ENCODE measurements around the gene INO80D.
"Not testable (repeated sequence)": the region's sequence is repeated elsewhere in the genome, so short reads cannot be mapped to it uniquely, and the experiment has no call there.

INO80D gene

DNA sequence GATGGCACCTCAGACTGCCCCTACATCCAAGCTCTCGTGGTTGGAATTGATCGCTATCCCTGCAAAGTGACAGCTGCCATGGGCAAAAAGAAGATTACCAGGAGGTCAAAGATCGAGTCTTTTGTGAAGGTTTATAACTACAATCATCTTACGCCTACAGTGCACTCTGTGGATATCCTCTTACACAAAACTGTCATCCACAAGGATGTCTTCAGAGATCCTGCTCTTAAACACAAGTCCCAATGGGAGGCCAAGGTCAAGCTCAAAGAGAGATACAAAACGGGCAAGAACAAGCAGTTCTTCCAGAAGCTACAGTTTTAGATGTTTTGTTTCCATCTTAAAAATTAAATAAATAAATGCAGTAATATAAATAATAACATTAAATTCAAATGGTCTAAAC is 45.4 kb downstream of the INO80D start:
- no peak for DNase-seq (ENCODE audit: low read depth)

DNA sequence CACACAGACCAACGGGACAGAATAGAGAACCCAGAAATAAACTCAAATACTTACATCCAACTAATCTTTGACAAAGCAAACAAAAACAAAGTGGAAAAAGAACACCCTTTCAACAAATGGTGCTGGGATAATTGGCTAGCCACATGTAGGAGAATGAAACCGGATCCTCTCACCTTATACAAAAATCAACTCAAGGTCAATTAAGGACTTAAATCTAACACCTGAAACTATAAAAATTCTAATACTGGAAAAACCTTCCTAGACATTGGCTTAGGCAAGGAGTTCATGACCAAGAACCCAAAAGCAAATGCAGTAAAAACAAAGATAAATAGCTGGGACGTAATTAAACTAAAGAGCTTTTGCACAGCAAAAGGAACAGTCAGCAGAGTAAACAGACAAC is 50.6 kb downstream of the INO80D start:
- H3K4me3 ChIP-seq (ENCODE audit: low read depth, low read length); DNase-seq (ENCODE audit: low read depth): not testable (repeated sequence)

More for the DNA sequence above, 45.4 kb downstream of the INO80D start:
- H3K4me3 ChIP-seq (ENCODE audit: low read depth, low read length): no peak overlapping the region

DNA sequence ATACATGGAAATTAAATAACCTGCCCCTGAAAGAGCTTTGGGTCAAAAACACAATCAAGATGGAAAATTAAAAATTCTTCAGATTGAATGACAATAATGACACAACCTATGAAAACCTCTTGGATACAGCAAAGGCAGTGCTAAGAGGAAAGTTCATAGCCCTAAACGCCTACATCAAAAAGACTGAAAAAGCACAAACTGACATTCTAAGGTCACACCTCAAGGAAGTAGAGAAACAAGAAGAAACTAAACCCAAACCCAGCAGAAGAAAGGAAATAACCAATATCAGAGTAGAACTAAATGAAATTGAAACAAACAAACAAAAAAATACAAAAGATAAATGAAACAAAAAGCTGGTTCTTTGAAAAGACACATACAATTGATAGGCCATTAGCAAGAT is 52.5 kb downstream of the INO80D start:
- not testable (repeated sequence) for DNase-seq (ENCODE audit: low read depth); H3K4me3 ChIP-seq (ENCODE audit: low read depth, low read length)

DNA sequence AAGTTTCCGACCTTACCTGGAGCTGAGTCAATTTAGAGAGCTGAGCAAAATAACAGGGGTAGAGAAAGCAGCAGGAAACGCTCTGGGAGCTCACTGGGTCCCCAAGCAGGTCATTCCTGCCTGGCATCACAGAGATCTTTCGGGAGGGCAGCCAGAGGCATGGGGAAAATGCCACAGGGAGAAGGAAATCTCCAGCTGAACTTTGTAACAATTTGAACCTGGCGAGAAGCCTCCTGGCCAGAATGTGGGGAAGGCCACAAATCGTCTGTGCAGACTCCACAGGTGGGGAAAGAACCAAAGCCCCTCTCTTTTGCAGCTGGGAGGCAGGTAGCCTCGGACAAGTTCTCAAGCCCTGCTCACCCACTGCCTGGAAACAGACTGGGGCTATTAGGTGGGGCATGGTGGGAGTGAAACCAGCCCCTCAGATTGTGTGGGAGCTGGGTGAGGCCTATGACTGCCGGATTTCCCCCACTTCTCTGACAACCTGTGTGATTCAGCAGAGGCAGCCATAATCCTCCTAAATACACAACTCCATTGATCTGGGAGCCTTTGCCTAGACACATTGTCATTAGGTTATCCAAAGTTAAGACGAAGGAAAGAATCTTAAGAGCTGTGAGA is 53.9 kb downstream of the INO80D start:
- no peak for DNase-seq (ENCODE audit: low read depth)
- H3K4me3 ChIP-seq (ENCODE audit: low read depth, low read length): no peak overlapping the region

DNA sequence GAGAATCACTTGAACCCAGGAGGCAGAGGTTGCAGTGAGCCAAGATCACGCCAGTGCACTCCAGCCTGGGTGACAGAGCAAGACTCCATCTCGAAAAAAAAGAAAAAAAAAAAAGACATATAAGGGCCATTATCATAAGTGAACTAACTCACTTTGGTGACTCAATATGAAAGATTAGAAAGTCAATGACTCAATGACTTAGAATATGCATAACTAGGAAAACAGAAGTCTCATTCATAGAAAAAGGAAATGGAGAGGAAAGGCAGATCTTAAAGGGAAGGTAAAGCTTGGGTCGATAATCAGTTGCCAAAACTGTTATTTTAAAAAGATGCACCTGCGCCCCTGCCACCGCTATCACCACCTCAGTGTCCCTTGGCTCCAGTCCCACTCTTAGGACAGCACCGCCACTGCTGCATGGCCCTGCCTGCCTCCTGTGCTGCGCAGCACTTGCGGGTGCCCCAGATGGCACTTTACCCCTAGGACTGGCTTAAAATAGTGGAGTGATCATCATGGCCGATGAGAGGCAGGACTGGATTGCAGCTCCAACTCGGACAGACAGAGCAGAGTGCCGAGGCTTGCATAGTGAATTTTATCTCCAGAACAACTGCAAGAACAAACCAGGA is 54.7 kb downstream of the INO80D start:
- no peak overlapping the region for H3K4me3 ChIP-seq (ENCODE audit: low read depth, low read length)
- no peak for DNase-seq (ENCODE audit: low read depth)

DNA sequence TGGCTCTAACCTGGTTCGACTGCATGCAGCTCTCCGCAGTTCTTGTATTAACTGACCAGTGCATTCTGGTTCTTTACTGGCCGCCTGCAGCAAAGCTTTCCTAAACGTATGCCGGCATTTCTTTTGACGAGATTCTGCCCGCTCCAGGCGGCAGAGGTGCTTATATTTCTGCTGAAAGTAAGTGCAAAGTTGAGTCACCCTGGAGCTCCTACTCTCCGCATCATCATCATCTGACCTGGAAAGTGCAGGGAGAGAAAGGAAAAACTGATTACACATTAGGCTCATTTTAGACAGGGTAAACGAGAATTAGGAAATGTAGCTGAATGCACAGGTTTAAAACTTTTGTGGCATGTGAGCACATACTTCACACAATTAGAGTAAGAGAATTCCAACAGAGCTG is 57.9 kb downstream of the INO80D start:
- no peak overlapping the region for H3K4me3 ChIP-seq (ENCODE audit: low read depth, low read length)
- DNase-seq (ENCODE audit: low read depth): no peak

DNA sequence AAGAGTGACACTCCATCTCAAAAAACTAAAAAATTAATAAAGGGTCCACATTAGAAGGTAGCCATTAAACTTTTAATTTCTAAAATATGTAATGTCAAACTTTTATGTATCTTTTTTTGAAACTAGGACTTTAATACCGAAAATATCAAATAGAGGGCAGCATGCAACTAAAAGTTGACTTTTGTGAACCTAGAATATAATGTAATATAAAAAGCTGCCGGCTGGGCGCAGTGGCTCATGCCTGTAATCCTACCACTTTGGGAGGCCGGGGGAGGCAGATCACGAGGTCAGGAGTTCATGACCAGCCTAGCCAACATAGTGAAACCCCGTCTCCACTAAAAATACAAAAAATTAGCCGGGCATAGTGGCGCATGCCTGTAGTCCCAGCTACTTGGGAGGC is 62.8 kb downstream of the INO80D start:
- no peak overlapping the region for H3K4me3 ChIP-seq (ENCODE audit: low read depth, low read length)
- no peak for DNase-seq (ENCODE audit: low read depth)

DNA sequence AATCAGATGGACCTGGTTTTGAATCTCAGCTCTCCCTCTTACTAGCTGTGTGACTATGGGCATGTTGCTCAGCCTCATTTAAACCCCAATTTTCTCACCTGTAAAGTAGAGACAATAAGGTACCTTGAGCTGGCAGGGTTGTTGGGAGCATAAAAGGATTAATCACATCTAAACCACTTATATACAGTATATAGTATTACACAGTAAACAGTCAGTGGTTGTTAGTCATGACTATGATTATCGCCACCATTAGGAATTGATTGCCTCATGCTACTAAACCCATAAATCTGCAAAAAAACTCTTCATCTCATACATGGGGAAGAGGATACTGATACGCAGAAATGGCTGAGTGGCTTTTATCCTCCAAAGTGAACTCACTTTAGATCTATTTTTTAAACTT is 65.8 kb downstream of the INO80D start:
- no peak overlapping the region for H3K4me3 ChIP-seq (ENCODE audit: low read depth, low read length)
- no peak for DNase-seq (ENCODE audit: low read depth)

DNA sequence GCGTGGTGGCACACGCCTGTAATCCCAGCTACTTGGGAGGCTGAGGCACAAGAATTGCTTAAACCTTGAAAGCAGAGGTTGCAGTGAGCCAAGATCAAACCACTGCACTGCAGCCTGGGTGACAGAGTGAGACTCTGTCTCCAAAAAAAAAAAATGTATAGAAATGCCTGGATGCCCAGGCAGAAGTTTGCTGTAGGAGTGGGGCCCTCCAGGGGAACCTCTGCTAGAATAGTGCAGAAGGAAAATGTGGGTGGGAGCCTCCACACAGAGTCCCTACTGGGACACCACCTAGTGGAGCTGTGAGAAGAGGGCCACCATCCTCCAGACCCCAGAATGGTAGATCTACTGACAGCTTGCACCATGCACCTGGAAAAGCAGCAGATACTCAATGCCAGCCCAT is 70.2 kb downstream of the INO80D start:
- DNase-seq (ENCODE audit: low read depth); H3K4me3 ChIP-seq (ENCODE audit: low read depth, low read length): not testable (repeated sequence)

DNA sequence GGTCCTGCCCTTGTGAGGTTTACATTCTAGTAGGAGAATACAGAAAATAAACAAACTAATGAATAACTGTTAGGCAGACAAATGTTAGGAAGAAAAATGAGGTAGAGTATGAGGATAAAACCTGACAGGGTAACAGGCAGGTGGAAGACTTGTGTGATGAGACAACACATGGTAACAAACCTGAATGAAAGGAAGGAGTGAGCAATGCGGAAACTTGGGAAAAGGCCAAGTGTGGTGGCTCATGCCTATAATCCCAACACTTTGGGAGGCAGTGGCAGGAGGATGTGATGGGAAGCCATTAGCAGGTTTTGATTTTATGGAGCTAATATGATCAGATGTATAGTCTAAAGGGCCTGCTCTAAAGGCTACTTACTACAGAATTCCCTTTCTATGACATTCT is 74.2 kb downstream of the INO80D start:
- H3K4me3 ChIP-seq (ENCODE audit: low read depth, low read length): no peak overlapping the region
- DNase-seq (ENCODE audit: low read depth): no peak

DNA sequence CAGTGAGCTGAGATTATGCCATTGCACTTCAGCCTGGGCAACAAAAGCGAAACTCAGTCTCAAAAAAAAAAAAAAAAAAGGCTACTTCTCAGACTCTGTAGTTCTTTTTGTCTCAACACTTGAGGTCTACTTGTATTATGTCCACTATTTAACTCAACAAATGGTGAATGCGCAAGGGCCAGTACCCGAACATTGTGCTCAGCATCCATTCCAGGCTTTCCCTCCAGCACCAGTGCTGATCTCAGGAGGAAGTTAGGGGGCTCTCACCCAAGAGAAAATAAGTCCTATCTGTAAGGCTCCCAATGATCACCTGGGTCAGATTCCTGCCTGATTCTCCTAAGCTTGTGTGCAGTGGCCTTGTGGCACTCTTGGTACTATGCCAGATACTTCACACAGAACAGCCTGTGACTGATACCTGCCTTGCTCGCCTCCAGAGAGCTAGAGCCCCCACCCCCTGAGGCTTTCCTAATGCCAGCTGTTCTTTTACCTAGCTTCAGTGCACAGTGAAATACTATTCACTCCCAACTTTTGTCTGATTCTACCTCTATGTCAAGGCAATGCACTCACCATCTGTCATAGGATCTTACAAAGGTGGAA is 74.9 kb downstream of the INO80D start:
- DNase-seq (ENCODE audit: low read depth): no peak
- no peak overlapping the region for H3K4me3 ChIP-seq (ENCODE audit: low read depth, low read length)

DNA sequence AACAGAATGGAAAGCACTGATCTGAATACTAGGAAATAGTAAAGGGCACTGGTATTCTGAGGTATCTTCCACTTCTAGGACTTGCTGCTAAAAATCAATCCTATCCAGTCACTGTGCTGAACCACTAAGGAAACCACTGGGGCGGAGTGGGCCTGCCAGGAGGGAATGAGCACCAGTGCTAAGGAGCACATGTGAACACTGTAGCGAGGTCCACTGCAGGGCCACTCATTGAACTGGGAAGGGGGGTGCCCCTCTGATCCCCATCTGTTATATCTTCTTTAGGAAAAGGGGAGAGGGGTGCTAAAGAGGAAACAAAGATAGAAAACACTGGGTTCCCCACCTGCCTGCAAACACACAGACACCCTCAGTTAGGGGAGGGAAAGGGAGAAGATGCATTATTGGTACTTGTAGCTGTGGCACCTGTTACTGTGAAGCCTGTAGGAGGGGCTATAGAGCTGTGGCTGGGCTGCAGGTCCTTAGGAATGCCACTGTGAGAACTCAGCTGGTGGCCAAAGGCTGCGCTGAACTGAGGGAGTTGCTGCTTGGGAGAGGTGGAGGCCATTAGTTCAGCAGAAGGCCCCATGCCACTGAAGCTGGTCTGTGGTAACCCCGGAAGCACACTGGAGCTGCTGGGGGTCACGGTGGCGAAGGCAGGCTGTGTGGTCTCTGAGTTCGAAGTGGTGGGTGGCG is 81.8 kb downstream of the INO80D start:
- DNase-seq (ENCODE audit: low read depth): no peak
- no peak overlapping the region for H3K4me3 ChIP-seq (ENCODE audit: low read depth, low read length)

DNA sequence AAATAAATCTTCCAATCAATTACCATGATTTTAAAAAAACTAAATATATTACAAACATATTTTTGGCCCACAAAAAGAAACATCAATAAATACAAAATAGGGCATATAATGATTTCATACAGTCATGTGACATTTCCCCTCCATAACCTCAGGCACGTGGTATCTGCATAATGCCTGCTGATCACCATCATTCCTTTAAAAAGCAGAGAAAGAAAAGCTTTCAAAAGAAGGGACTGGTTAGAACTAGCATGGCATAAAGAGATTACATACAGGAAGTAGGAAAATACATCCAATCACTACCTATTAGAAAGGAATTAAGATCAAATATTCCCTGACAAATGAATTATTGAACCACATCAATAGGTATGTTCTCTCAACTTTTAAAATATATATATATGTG is 83.5 kb downstream of the INO80D start:
- no peak for DNase-seq (ENCODE audit: low read depth)
- H3K4me3 ChIP-seq (ENCODE audit: low read depth, low read length): no peak overlapping the region

DNA sequence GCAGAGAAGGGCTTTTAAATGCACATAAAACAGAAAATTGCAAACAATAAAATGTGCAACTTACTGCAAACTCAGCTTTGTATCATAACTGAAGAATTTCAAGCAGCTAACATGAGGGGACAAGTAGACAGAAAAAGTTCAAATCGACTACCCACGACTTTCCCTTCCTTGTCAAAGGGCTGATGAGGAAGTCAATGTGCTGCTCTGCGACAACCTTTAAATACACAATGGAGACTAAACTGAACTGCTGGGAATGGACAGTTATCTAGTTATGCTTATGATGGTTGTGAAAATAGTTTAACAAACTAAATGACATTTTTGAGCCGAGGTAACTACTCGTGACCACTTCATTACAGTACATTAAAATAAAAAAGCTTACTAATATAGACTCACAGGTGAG is 84.1 kb downstream of the INO80D start:
- no peak for DNase-seq (ENCODE audit: low read depth)
- H3K4me3 ChIP-seq (ENCODE audit: low read depth, low read length): no peak overlapping the region

DNA sequence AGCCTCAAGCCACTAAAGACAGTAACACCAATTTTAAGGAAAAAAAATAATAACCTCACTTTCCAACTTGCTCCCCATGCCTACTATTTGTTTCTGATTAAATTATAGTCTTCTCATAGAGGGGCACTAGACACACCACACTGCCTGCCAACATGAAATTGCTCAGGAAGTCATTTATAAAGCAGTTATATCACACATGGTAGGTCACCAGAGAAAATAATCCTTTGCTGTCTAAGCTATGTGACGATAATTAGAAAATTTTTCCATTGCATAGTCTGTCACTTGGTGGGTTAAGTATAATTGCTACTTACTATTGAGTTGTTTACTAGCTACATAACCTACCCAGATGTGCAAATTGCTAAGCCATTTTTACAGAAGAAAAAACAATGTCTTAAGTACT is 85.2 kb downstream of the INO80D start:
- no peak overlapping the region for H3K4me3 ChIP-seq (ENCODE audit: low read depth, low read length)
- DNase-seq (ENCODE audit: low read depth): no peak

DNA sequence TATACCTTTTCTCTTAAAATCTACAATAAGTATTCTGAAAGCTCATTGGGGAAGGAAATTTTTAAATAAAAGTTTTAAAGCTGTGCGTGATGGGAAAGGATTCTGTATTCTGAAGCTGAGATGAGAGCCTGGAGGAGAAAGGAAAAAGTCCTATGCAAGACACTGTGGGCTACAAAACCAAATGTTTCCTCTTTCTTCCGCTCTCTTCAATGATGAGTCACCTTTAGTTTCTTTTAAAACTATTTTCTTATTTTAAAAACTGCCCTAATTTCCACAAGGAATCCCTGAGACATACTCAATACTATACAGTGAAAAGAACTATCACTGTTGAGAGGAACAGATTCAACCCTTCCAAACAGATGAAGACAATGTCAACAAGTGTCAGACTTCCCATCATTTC is 87.4 kb downstream of the INO80D start:
- no peak for DNase-seq (ENCODE audit: low read depth)
- H3K4me3 ChIP-seq (ENCODE audit: low read depth, low read length): no peak overlapping the region

DNA sequence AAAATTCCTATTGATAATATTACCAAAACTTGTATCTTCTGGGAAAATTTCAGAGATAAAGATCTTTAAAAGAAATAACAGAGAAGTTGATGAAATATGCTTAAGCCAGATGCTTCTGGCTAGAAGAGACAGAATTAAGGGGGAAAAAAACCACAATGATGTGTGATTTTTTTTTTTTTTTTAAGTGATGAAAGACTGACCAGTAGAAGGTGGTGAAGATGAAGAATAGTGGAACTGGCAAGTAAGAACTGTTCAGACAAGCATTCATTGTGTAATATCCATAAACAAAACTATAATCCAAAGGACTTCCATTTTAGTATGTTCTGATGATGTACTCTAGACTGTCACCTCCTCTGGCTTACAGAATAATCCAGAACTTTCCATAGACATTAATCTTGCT is 89.8 kb downstream of the INO80D start:
- no peak for DNase-seq (ENCODE audit: low read depth)
- no peak overlapping the region for H3K4me3 ChIP-seq (ENCODE audit: low read depth, low read length)

DNA sequence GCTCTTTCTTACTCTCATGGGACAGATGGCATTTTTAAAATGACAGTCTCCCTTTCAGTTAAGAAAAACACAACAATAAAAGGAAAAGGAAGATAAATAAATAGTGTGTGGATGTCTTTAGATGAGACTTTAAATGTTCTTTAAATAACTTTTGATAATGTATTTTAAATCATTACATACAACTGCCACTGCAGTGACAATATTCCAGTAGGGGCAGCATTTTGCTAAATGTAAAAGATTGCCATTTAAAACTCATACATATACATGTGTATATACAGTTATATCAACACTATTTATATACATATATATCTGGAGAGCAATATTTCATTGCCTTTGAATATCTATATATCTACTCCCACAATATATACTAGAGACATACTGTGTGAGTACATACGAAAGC is 90.7 kb downstream of the INO80D start:
- H3K4me3 ChIP-seq (ENCODE audit: low read depth, low read length): no peak overlapping the region
- no peak for DNase-seq (ENCODE audit: low read depth)

DNA sequence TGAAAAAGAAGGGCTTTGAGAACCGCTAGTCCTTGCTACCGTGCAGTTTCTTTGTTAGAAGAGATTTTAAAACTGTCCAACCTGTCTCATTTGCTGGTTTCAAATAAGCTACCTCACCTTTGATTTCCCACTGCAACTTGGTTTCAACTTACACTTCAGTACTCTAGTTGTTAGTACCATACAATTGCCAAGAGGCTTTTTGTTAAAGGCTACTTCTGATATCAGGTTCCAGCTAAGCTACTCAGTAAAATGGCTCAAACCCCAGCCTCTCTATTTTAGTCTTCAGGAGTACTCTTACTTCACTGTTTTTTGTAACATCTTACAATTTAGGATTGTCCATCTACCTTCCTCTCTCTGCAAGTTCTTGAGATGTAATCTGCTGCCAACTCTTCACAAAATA is 91.6 kb downstream of the INO80D start:
- no peak for DNase-seq (ENCODE audit: low read depth)
- no peak overlapping the region for H3K4me3 ChIP-seq (ENCODE audit: low read depth, low read length)

DNA sequence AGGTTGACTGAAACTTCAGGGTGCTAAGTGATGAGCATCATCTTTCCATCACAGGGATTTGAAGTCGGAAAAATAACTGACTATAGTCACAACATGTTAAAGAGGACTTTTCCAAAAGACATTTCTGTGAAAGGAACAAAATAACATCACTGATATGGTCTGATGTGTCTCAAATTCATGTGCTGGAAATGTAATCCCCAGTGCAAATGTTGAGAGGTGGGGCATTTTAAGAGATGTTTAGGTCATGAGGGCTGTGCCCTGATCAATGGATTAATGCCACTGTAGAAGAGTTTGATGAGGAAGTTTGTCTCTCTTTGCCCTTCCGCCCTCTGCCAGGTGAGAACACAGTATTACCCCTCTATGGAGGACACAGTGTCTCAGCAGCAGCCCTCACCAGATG is 95.9 kb downstream of the INO80D start:
- H3K4me3 ChIP-seq (ENCODE audit: low read depth, low read length): no peak overlapping the region
- no peak for DNase-seq (ENCODE audit: low read depth)
